Measurements from ENCODE around the gene BNC2.

BNC2 gene

DNA sequence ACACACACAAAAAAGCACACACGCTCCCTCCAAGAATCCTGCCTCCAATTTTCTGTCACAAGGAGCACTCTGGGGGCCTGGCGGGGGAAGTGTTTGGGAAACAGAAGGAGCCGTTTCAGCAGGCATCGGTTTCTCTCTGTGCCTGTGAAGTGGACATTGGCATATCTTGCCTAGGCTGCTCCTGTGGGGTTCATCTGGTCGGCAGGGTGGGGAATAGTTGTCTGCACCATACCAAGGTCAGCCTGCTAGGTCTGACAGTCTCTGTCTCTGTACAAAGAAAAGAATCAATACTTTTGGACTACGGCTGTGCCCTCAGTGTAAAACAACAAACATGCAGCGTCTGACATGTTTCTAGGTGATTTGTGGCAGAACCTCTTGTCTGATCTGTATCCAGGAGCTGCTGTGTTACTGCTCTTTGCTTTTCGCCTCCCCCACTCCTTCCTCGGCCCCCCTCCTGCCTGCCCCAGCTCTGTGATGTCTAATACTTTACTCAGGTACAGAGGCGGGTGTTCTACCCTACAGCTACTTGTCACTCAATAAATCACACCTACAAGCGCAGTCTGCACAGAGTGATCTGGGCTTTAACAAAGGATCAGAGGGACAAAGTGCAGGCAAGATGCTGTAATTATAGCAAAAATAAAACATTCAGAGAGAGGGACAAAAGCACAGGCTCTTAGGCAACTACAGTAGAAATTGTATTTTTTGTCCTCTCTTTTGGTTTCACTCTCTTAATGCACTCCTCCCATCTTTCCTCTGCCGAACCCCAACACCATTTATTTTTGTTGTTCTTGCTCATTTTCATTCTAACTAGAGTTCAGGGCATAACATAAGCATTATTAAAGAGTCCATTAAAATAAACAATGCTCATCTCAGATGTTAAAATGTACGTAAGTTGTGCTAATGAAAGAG is 216.7 kb downstream of the BNC2 start:
- WGBS (ENCODE audit: extremely low coverage, insufficient coverage, low lambda C conversion rate): no CpG with 5 or more reads among the region's 13 CpGs
- no peak overlapping the region for H3K27ac ChIP-seq (ENCODE audit: low read depth, low read length)
- H3K23ac ChIP-seq (ENCODE audit: low read length): no peak overlapping the region
- H4K8ac ChIP-seq (ENCODE audit: low read depth, low read length): no peak overlapping the region
- no peaks in the 10 kb centered on the region for H3K27me3 ChIP-seq (ENCODE audit: insufficient read depth, low read length, poor library complexity)
- no peak overlapping the region for H2BK15ac ChIP-seq (replicated peaks; ENCODE audit: low read depth)
- H3K79me1 ChIP-seq (ENCODE audit: low read length): no peaks in the 10 kb centered on the region
- H2AK5ac ChIP-seq (ENCODE audit: low read length): no peak overlapping the region
- no peaks in the 10 kb centered on the region for H3K4me1 ChIP-seq (ENCODE audit: control insufficient read depth, low read depth, low read length)
- H3K18ac ChIP-seq (ENCODE audit: low read length): no peak overlapping the region
- H3K9ac ChIP-seq (ENCODE audit: low read length): no peak overlapping the region
- H3K4me3 ChIP-seq (ENCODE audit: low read length): no peak overlapping the region
- no peak overlapping the region for H2BK120ac ChIP-seq (ENCODE audit: low read depth, low read length)
- no peak overlapping the region for H3K56ac ChIP-seq (ENCODE audit: low read length)
- no peak overlapping the region for H2BK5ac ChIP-seq (ENCODE audit: low read length)
- no peaks in the 10 kb centered on the region for H3K79me2 ChIP-seq (ENCODE audit: control insufficient read depth, insufficient read depth, low read length)
- H3K4me2 ChIP-seq (ENCODE audit: low read length): no peak overlapping the region
- H3K4ac ChIP-seq (ENCODE audit: low read depth, low read length): no peak overlapping the region
- no peaks in the 10 kb centered on the region for H3K36me3 ChIP-seq (ENCODE audit: control insufficient read depth, insufficient read depth, low read length)
- no peak overlapping the region for H4K5ac ChIP-seq (ENCODE audit: low read length)
- peak; percentile 11 for DNase-seq

DNA sequence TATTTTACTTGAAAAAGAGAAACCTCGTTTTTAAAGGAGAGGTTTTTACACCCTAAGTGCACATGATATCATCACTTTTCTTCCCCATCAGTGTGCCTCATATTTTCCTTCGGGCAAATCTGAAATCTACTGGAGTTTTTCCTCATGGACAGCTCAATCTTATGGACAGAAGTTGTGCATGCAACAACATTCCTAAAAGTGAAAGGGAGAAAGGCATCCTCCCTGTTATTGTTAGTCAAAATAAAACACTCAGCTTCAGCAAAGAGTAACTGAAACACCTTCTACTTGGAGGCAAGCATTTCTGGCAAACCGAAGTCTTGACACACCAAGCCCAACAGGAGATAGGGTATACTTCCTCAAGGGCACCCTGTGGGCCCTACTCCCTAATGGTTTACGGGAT is 217.9 kb downstream of the BNC2 start:
- Histone ChIP-seq H4K5ac (ENCODE audit: low read length) (no peak overlapping the region), H3K4ac (ENCODE audit: low read depth, low read length) (no peak overlapping the region), H3K27ac (ENCODE audit: low read depth, low read length) (no peak overlapping the region), H2AK5ac (ENCODE audit: low read length) (no peak overlapping the region), H3K79me2 (ENCODE audit: control insufficient read depth, insufficient read depth, low read length) (no peaks in the 10 kb centered on the region), H3K4me3 (ENCODE audit: low read length) (no peak overlapping the region), H3K4me2 (ENCODE audit: low read length) (no peak overlapping the region), H3K79me1 (ENCODE audit: low read length) (no peaks in the 10 kb centered on the region), H3K9ac (ENCODE audit: low read length) (no peak overlapping the region), H3K23ac (ENCODE audit: low read length) (no peak overlapping the region), H4K8ac (ENCODE audit: low read depth, low read length) (no peak overlapping the region), H2BK15ac (replicated peaks; ENCODE audit: low read depth) (no peak overlapping the region), H3K56ac (ENCODE audit: low read length) (no peak overlapping the region), H3K4me1 (ENCODE audit: control insufficient read depth, low read depth, low read length) (no peaks in the 10 kb centered on the region), H3K36me3 (ENCODE audit: control insufficient read depth, insufficient read depth, low read length) (no peaks in the 10 kb centered on the region), H2BK120ac (ENCODE audit: low read depth, low read length) (no peak overlapping the region), H3K18ac (ENCODE audit: low read length) (no peak overlapping the region), H3K27me3 (ENCODE audit: insufficient read depth, low read length, poor library complexity) (no peaks in the 10 kb centered on the region), H2BK5ac (ENCODE audit: low read length) (no peak overlapping the region)
- WGBS (ENCODE audit: extremely low coverage, insufficient coverage, low lambda C conversion rate): no CpG with 5 or more reads among the region's 4 CpGs
- peak; percentile 14 for DNase-seq

DNA sequence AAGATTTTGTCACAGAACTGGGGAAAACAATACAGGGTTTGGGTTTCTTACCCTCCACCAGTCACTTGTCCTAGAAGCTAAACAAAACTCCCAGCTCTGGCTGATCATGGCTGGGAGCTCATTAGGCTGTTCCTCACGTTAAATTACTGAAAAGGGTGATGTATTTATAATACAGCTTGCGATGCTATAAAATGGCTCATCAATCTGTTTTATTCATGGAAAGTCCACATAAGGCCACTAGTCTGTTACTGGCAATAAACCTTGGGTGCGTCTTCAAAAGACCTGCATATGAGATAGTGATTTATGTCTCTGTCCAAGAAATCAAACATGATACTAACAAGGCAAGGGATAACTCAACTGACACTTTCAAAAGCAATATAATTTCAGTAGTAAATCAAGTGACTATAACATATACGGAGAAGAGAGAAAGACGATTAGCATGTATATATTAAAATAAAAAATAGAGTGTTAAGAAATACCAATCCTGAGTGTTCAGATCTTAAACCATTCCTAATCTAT is 219.0 kb downstream of the BNC2 start:
- Histone ChIP-seq H3K56ac (ENCODE audit: low read length) (no peak overlapping the region), H3K18ac (ENCODE audit: low read length) (no peak overlapping the region), H3K36me3 (ENCODE audit: control insufficient read depth, insufficient read depth, low read length) (no peaks in the 10 kb centered on the region), H3K27ac (ENCODE audit: low read depth, low read length) (no peak overlapping the region), H3K23ac (ENCODE audit: low read length) (no peak overlapping the region), H3K79me2 (ENCODE audit: control insufficient read depth, insufficient read depth, low read length) (no peaks in the 10 kb centered on the region), H3K4me2 (ENCODE audit: low read length) (no peak overlapping the region), H3K9ac (ENCODE audit: low read length) (no peak overlapping the region), H3K4ac (ENCODE audit: low read depth, low read length) (no peak overlapping the region), H2BK15ac (replicated peaks; ENCODE audit: low read depth) (no peak overlapping the region), H3K79me1 (ENCODE audit: low read length) (no peaks in the 10 kb centered on the region), H2BK5ac (ENCODE audit: low read length) (no peak overlapping the region), H4K8ac (ENCODE audit: low read depth, low read length) (no peak overlapping the region), H4K5ac (ENCODE audit: low read length) (no peak overlapping the region), H3K4me3 (ENCODE audit: low read length) (no peak overlapping the region), H3K27me3 (ENCODE audit: insufficient read depth, low read length, poor library complexity) (no peaks in the 10 kb centered on the region), H2BK120ac (ENCODE audit: low read depth, low read length) (no peak overlapping the region), H3K4me1 (ENCODE audit: control insufficient read depth, low read depth, low read length) (no peaks in the 10 kb centered on the region), H2AK5ac (ENCODE audit: low read length) (no peak overlapping the region)
- no peak for DNase-seq
- WGBS (ENCODE audit: extremely low coverage, insufficient coverage, low lambda C conversion rate): no CpG with 5 or more reads among the region's 5 CpGs

DNA sequence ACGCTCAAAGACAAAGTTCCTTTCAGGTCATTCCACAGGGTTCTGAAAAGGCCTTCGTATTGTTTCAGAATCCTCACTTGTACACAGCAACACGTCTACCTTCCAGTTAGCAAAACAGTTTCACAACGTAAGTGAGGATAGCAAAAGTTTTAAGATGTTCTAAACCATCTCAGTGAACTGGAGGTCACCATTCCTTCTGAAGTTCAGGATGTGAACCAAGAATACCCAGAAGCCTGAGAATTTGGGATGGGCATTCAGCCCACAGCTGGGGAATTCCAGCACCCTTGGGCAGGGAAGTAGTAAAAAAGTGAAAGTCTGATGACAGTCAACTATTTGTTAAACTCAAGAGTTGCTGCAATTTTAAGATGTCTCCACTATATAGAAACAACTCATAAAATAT is 224.5 kb downstream of the BNC2 start:
- H3K79me1 ChIP-seq (ENCODE audit: low read length): no peaks in the 10 kb centered on the region
- no peak overlapping the region for H3K18ac ChIP-seq (ENCODE audit: low read length)
- no peak overlapping the region for H2BK120ac ChIP-seq (ENCODE audit: low read depth, low read length)
- H3K4me2 ChIP-seq (ENCODE audit: low read length): no peak overlapping the region
- H3K23ac ChIP-seq (ENCODE audit: low read length): no peak overlapping the region
- no peaks in the 10 kb centered on the region for H3K79me2 ChIP-seq (ENCODE audit: control insufficient read depth, insufficient read depth, low read length)
- H2BK5ac ChIP-seq (ENCODE audit: low read length): no peak overlapping the region
- no peaks in the 10 kb centered on the region for H3K4me1 ChIP-seq (ENCODE audit: control insufficient read depth, low read depth, low read length)
- H3K4me3 ChIP-seq (ENCODE audit: low read length): no peak overlapping the region
- no peak overlapping the region for H3K4ac ChIP-seq (ENCODE audit: low read depth, low read length)
- no CpG with 5 or more reads among the region's 4 CpGs for WGBS (ENCODE audit: extremely low coverage, insufficient coverage, low lambda C conversion rate)
- no peak overlapping the region for H3K56ac ChIP-seq (ENCODE audit: low read length)
- no peak overlapping the region for H3K9ac ChIP-seq (ENCODE audit: low read length)
- no peak overlapping the region for H2AK5ac ChIP-seq (ENCODE audit: low read length)
- no peak overlapping the region for H2BK15ac ChIP-seq (replicated peaks; ENCODE audit: low read depth)
- H4K5ac ChIP-seq (ENCODE audit: low read length): no peak overlapping the region
- H3K27me3 ChIP-seq (ENCODE audit: insufficient read depth, low read length, poor library complexity): no peaks in the 10 kb centered on the region
- DNase-seq: no peak
- no peaks in the 10 kb centered on the region for H3K36me3 ChIP-seq (ENCODE audit: control insufficient read depth, insufficient read depth, low read length)
- H4K8ac ChIP-seq (ENCODE audit: low read depth, low read length): no peak overlapping the region
- H3K27ac ChIP-seq (ENCODE audit: low read depth, low read length): no peak overlapping the region

DNA sequence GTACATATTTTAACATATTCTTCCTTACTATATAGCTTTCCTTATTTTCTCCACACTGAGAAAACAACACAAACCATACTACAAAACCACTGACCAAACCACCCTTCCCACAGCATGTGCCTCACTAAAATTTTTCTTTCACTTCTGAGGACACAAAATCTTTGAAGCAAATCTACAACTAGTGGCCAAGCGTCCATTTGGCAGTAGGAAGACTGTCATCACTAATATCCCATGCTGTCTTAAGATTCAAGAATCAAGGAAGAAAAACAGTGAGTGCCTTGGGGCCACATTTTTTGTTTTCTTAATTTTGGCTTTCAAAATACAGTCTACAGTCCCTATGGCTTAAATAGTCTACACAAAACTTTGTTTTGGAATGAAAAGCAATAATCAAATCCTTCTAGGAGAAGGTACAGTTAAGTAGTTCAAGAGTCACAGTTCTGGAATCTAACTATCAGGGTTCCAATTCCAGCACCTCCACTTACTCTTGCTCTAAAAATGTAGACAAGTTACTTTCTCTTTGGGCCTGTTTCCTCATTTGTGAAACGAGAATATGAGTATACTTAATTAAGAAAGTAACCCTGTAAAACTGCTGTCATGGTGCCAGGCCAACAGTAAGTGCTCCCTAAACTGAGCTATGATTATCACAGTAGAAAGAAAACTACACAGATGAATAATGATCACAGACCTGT is 227.9 kb downstream of the BNC2 start:
- no peak overlapping the region for H3K23ac ChIP-seq (ENCODE audit: low read length)
- no peak overlapping the region for H4K5ac ChIP-seq (ENCODE audit: low read length)
- H2BK120ac ChIP-seq (ENCODE audit: low read depth, low read length): no peak overlapping the region
- H3K36me3 ChIP-seq (ENCODE audit: control insufficient read depth, insufficient read depth, low read length): no peaks in the 10 kb centered on the region
- H3K4me2 ChIP-seq (ENCODE audit: low read length): no peak overlapping the region
- no peak overlapping the region for H4K8ac ChIP-seq (ENCODE audit: low read depth, low read length)
- no peak overlapping the region for H3K4me3 ChIP-seq (ENCODE audit: low read length)
- H3K27me3 ChIP-seq (ENCODE audit: insufficient read depth, low read length, poor library complexity): no peaks in the 10 kb centered on the region
- no peak overlapping the region for H3K56ac ChIP-seq (ENCODE audit: low read length)
- no peak overlapping the region for H3K4ac ChIP-seq (ENCODE audit: low read depth, low read length)
- WGBS (ENCODE audit: extremely low coverage, insufficient coverage, low lambda C conversion rate): no CpG with 5 or more reads among the region's 2 CpGs
- H3K79me1 ChIP-seq (ENCODE audit: low read length): no peaks in the 10 kb centered on the region
- H2BK15ac ChIP-seq (replicated peaks; ENCODE audit: low read depth): no peak overlapping the region
- H3K9ac ChIP-seq (ENCODE audit: low read length): no peak overlapping the region
- no peak for DNase-seq
- no peaks in the 10 kb centered on the region for H3K4me1 ChIP-seq (ENCODE audit: control insufficient read depth, low read depth, low read length)
- H2AK5ac ChIP-seq (ENCODE audit: low read length): no peak overlapping the region
- H3K27ac ChIP-seq (ENCODE audit: low read depth, low read length): no peak overlapping the region
- H3K79me2 ChIP-seq (ENCODE audit: control insufficient read depth, insufficient read depth, low read length): no peaks in the 10 kb centered on the region
- no peak overlapping the region for H3K18ac ChIP-seq (ENCODE audit: low read length)
- no peak overlapping the region for H2BK5ac ChIP-seq (ENCODE audit: low read length)
